Measurements from ENCODE around the gene CELF1. TPM values are rescaled to one million over a fixed set of nuclear protein-coding genes. Genes with fewer than 3 reads are reported as not detected.
A peak's percentile ranks its signal among the peaks of the same experiment; 100 is the strongest.

The CELF1 gene
- total RNA-seq, 4 donors from 2014 or later = 69.6 to 151 (median 99.3) TPM

- intact Hi-C loops (cut with DNase I) = no loop called here
- Histone ChIP-seq H3K27ac (replicated peaks in 1 of 4) (peak overlapping the region; percentile 11 to 65 (median 56)), H3K36me3 (no peaks in the 10 kb centered on the region), H3K27me3 (no peaks in the 10 kb centered on the region), H3K9me3 (no peaks in the 10 kb centered on the region), H3K4me1 (peaks cover 5 to 21% (median 19%) of the 10 kb centered on the region in 4 donors), H3K4me3 (no peak overlapping the region)
- no peak for DNase-seq (ENCODE audit: extremely low spot score)
- no peak for TF ChIP-seq CTCF (IDR thresholded peaks at IDR 0.05)
- no peak for TF ChIP-seq POLR2AphosphoS5 (IDR thresholded peaks at IDR 0.05)
- TF ChIP-seq EP300 (IDR thresholded peaks at IDR 0.05) = no peak
- TF ChIP-seq POLR2A (IDR thresholded peaks at IDR 0.05; ENCODE audit: low read depth) = no peak
- WGBS = 65% methylated on average over 7 of the region's 7 CpGs
These were observed 118.7 kb downstream of the CELF1 start for GRCh38 chr11:47434011-47434786.

- intact Hi-C loops (cut with DNase I) = no loop called here
- H3K4me3 ChIP-seq = no peak overlapping the region
- no peaks in the 10 kb centered on the region for H3K27me3 ChIP-seq
- no peaks in the 10 kb centered on the region for H3K9me3 ChIP-seq
- no peak overlapping the region for H3K27ac ChIP-seq (replicated peaks in 1 of 4)
- 86% methylated on average over 3 of the region's 3 CpGs for WGBS
- peaks cover 5 to 20% (median 19%) of the 10 kb centered on the region in 4 donors for H3K4me1 ChIP-seq
- TF ChIP-seq POLR2A (IDR thresholded peaks at IDR 0.05; ENCODE audit: low read depth) (no peak), EP300 (IDR thresholded peaks at IDR 0.05) (no peak), CTCF (IDR thresholded peaks at IDR 0.05) (no peak)
- H3K36me3 ChIP-seq = no peaks in the 10 kb centered on the region
- no peak for DNase-seq (ENCODE audit: extremely low spot score)
These were observed 119.8 kb downstream of the CELF1 start for GRCh38 chr11:47433157-47433556.

GRCh38 chr11:47431356-47432083 lies 121.4 kb downstream of the CELF1 start:
- WGBS = 90% methylated on average over 9 of the region's 9 CpGs
- intact Hi-C loops (cut with DNase I) = no loop called here
- H3K9me3 ChIP-seq = no peaks in the 10 kb centered on the region
- H3K27ac ChIP-seq (replicated peaks in 1 of 4) = no peak overlapping the region
- TF ChIP-seq CTCF (IDR thresholded peaks at IDR 0.05) (no peak), EP300 (IDR thresholded peaks at IDR 0.05) (no peak), POLR2A (IDR thresholded peaks at IDR 0.05; ENCODE audit: low read depth) (no peak), POLR2AphosphoS5 (IDR thresholded peaks at IDR 0.05) (no peak)
- H3K36me3 ChIP-seq = no peaks in the 10 kb centered on the region
- H3K4me3 ChIP-seq = no peak overlapping the region
- H3K27me3 ChIP-seq = no peaks in the 10 kb centered on the region
- peaks cover 0 to 17% (median 13%) of the 10 kb centered on the region in 4 donors for H3K4me1 ChIP-seq
- DNase-seq (ENCODE audit: extremely low spot score) = no peak

- H3K9me3 ChIP-seq = no peaks in the 10 kb centered on the region
- intact Hi-C loops (cut with DNase I) = no loop called here
- no peak overlapping the region for H3K4me3 ChIP-seq
These were observed 122.4 kb downstream of the CELF1 start for GRCh38 chr11:47430524-47430923.

More at GRCh38 chr11:47430524-47430923, 122.4 kb downstream of the CELF1 start:
- Histone ChIP-seq H3K36me3 (no peaks in the 10 kb centered on the region), H3K27ac (replicated peaks in 1 of 4) (no peak overlapping the region), H3K4me1 (peaks cover 1 to 19% (median 16%) of the 10 kb centered on the region in 4 donors), H3K27me3 (no peaks in the 10 kb centered on the region)
- TF ChIP-seq POLR2AphosphoS5 (IDR thresholded peaks at IDR 0.05) (no peak), CTCF (IDR thresholded peaks at IDR 0.05) (no peak), EP300 (IDR thresholded peaks at IDR 0.05) (no peak), POLR2A (IDR thresholded peaks at IDR 0.05; ENCODE audit: low read depth) (no peak)
- DNase-seq (ENCODE audit: extremely low spot score) = no peak
- 73% methylated on average over 5 of the region's 5 CpGs for WGBS

Data from esophagus muscularis mucosa (tissue), 4 donors.